GM21390 (cell line): Measurements from ENCODE around the gene IRX3.

Experiments
- ATAC-seq: cut with Tn5 transposase; IDR thresholded peaks from one replicate; pipeline ENCODE4 v1.9.1; 2021; ENCODE audit not compliant: unreplicated experiment

IRX3 gene

GRCh38 chr16:54286366-54287130 lies at the start of gene IRX3:
Gene IRX3, minus strand, starts transcription at chr16:54286787. Its CDS starts 737 bp downstream, at chr16:54286050.
- no peak for ATAC-seq

DNA sequence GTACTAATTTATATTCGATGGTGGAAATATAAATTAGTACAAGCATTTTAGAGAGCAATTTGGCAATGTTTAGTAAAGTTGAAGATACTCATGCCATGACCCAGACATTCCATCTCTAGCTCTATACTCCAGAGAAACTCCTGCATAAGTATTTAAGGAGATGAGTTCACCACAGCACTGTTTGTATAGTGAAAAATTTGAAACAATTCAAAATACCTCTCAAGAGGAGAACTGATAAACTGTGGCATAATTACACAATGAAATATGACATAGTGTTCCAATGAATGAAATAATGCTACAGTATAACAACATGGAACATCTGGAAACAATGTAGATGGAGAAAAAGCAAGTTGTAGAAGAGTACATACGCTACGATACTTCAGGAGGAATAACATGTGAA lies 48.6 kb upstream of the IRX3 start:
- ATAC-seq = no peak

DNA sequence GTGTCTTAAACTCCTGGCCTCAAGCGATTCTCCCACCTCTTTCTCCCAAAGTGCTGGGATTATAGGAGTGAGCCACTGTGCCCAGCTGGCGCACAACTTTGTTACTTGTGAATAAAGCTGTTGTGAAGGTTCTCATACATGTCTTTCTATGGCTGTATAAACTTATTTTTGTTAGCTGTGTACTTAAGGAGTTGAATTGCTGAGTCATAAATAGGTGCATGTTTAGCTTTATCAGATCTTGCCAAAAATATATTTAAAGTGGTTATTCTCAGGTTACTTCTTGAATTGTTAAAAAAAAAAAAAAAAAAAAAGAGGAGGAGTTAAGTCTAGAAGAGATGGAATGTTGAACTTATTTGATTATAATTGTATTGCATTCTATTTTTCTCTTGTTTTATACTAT lies 47.6 kb upstream of the IRX3 start:
- no peak for ATAC-seq

DNA sequence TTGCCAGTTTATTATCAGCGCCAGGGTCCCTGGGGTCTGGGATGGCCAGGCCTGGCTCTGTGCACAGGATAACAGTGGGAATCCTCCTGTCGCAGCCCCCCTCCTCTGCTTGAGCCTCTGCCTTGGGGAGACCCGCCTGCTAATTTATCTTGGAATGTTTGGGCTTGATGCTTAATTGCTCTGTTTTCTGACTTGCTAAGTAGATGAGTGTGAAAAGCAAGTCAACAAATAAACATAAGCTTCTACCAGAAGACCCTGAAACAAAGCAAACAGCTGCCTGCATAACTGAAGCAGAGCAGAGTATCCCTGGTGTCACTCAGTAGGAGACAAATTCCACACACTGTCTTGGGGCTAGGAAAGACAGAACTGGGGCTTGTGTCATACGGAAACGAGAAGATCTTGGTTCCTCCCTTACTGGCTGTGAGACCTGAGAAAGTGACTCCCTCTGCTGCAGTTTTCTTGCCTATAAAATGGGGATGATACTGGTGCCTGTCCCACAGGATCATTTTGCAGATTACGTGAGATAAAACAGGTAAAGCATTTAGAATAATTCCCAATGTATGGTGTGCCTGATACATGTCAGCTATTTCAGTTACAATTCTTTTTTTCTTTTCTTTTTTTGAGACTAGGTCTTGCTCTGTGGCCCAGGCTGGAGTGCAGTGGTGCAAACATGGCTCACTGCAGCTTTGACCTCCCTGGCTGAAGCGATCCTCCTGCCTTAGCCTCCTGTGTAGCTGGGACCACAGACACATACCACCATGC lies 44.8 kb upstream of the IRX3 start:
- no peak for ATAC-seq

DNA sequence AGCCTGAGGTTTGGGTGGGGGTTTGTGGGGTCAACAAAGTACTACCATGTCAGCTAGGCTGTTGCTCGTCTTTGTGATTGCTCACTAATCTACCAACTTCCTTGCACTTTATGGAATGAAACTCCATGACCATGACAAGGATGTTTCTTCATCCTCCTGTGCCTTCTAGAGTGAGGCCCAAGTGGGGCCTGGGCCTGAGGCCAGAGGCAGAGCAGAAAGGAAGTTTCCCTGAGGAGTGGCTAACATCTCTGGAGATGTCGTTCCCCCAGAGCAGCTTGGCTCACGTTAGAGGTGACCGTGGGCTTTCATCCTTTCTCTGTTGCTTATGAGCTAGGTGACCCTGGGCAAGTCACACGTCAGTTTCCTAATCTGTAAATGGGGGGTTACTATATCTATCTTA lies 41.0 kb upstream of the IRX3 start:
- no peak for ATAC-seq

DNA sequence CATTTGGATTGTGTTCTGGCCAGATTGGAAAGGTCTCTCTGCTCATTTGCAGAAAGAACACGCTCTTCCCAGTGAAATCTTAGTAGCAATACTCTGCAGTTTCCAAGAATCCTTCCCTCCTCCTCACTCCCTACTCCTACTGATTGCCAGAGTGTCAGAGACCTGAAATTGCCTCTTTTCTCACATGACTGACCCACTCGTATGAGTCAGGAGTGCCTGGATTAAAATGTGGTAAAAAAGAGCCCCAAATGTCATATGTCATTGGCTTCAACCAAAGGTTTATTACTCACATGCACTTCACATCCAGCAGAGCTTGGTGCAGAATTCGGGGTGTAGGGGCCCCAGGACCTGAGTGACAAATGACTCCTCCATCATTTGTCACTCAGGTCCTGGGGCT lies 39.7 kb upstream of the IRX3 start:
- ATAC-seq = no peak

GRCh38 chr16:54325616-54326265 lies 39.2 kb upstream of the IRX3 start:
- no peak for ATAC-seq

- no peak for ATAC-seq
Measured at GRCh38 chr16:54324716-54325115, 38.1 kb upstream of the IRX3 start.

DNA sequence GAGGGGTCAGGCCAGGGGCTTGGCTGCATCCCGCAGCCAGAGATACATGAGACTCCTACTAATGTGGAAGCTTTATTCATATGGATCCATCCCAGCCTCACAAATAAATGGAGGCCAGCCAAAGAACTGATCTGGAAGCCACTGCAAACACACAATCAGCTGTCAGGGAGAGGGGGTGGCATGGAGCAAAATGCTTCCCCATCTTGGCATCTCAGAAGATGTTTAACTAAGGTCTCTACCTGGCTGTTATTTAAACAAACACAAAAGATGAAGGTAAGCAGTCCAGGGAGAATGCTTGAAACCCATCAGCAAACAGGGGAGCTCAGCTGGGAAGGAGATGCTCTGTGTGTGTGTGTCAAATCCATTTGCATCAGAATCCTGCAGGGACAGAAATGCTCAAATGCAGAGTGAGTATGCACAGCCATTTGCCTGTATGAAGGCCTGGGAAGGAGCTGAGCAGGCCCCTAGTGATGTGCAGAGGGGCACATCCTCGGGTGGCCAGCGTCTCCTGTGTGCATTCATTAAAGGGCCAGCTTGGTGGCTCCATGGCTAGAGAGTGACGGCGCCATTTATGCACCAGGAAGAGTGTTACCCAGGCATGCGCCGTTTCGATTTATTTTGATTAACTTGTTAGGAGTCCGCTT lies 34.2 kb upstream of the IRX3 start:
- no peak for ATAC-seq

DNA sequence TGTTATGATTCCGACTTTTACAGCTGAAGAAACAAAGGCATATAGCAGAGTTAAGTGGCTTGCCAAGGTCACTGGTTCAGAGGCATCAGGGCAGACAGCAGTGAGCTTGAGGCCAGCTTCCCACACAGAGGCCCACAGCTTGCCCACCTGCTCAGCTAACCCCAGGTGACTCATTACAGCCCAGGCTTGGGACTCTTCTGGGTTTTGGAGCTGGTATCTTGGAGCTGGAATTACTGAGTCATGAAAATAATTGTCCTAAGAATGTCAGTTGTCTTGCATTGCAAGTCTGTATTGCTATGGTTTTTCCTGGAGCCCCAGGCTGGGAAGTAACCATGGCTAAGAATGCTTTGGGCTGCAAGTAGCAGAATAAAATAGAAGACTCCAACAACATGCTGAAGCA lies 32.4 kb upstream of the IRX3 start:
- no peak for ATAC-seq

GRCh38 chr16:54317101-54317611 lies 30.6 kb upstream of the IRX3 start:
- no peak for ATAC-seq

DNA sequence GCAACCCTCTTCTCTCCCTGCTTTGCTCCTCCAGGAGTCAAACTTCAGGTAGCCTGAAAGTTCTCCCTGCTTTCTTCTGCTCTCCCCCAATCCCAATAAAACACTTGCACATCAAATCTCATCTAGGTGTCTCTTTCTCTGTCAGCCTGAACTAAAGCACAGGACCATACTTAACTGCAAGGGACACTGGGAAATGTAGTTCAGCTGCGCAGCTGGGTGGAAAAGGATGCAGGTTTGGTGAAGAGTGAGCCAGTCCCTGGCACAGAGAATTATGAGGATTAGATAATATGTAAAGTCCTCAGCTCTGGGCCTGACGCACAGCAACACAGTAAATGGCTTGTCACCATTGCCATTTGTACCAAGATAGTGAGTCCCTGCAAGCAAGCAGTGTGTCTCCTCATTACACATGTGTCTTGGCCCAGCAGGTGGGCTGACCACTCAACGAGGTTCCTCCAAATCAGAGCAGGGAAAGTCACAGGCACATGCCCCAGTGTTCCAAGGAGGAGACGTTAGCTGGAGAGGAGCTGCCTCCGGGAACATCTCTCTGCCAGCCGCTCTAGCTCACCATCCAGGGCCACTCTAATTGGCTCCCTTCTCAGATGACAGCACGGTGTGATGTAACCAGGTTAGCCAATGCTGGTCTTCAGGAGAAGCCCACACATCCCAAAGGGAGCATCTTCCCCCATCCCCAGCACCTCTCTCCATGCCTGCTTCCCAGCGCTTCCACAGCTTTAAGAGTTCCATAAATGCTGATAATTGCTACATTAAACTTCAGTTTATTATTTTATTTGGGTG lies 29.7 kb upstream of the IRX3 start:
- ATAC-seq = no peak

- ATAC-seq = no peak
Measured at GRCh38 chr16:54313789-54314188, 27.2 kb upstream of the IRX3 start.

DNA sequence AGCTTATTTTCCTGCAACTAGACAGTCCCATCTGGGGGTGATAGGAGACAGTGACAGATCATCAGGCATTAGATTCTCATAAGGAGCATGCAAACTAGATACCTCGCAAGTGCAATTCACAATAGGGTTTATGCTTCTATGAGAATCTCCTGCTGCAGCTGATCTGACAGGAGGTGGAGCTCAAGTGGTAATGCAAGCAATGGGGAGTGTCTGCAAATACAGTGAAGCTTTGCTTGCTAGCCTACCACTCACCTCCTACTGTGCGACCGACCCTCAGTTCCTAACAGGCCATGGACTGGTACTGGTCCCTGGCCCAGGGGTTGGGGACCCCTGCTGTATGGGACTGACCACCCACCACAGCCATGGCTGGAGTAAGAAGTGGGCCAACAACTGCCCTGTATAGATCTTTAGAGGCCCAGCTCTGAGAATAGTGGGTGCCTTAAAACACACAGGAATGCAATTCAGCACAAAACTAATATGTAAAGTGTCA lies 26.0 kb upstream of the IRX3 start:
- no peak for ATAC-seq

- ATAC-seq = no peak
Measured at GRCh38 chr16:54309341-54309740, 22.8 kb upstream of the IRX3 start.

DNA sequence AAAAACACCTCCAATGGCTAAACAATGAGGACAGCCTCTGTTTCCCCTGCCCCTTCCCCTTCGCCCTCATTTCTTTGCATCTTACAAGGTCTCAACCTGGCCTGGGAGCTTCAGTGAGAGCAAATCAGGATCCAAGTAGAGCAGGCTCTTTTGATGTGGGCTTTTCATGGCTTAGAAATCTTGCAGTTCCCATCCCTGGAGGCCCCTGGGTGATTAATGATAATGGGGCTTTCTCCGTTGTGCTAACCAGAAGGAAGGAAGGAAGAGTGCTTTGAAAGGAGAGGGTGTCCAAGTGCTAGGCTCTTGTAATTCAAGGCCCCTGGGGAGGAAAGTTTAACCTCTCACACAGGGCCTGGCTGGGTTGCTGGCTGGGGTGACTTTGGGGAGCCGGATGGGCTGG lies 18.5 kb upstream of the IRX3 start:
- ATAC-seq = no peak

DNA sequence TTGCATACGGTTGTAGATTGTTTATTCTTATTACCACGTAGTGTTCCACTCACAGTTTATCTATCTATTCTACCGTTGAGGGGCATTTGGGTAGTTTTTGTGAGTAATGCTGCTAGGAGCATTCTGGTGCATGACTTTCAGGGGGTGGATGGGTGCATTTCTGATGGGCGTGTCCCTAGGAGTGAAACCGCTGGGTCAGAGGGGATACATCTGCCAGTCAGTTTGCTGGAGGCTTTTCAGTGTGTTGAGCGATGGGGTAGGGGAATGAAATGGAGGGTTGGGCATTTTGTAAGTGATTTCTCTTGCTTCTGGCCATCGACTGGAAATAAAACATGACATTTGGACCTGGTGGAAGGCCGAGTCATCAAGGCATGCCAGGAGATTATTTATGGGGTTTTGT lies 17.0 kb upstream of the IRX3 start:
- no peak for ATAC-seq

DNA sequence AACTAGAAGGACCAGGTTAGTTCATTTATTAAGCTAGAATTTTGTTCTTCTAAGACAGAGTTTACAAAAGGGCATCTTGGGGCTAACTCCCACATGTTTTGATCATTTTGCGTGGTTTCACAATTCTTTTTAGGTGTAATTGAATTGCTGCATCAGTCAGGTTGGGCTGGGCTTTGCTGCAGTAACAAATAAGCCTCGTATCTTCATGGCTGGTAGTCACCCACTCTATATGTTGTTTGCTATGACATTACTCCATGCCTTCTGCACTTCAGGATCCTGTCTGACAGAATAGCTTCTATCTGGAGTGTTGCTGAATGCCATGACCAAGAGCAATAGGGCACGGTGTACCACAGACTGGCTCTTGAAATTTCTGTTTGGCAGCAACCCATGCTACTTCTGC lies 10.6 kb upstream of the IRX3 start:
- no peak for ATAC-seq

DNA sequence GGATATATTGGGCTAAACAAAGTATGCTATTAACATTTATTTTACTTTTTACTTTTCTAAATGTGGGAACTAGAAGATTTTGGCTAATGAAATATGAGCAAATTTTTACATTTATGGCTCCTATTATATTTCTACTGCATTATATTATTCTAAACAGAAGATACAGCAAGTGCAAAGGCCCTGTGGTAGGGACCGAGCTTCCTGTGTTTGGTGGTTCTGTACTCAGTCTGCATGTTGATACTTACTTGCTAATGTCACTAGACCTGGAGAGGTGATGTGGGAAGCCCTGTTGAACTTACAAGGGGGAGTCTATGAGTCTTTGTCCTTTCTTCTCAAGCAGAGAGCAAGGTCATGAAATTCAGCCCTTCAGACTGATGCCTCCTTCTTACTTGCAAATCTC lies 10.0 kb upstream of the IRX3 start:
- no peak for ATAC-seq
